H1 (cell line): Measurements from ENCODE around the gene SLC13A5. TPM values are rescaled to one million over a fixed set of nuclear protein-coding genes. Genes with fewer than 3 reads are reported as not detected.

Experiments
- CTCF ChIA-PET: fragments of 300-600 bp; sonication (Branson Sonifier 250); formaldehyde crosslinking; loops from one replicate; lab custom pipeline; 2021; ENCODE audit not compliant: partially characterized antibody; lab: Charles Lee
- POLR2A ChIA-PET: fragments of 300-600 bp; sonication (Branson Sonifier 250); formaldehyde crosslinking; loops from one replicate; lab custom pipeline; 2021; ENCODE audit warnings: inconsistent platforms; ENCODE audit not compliant: partially characterized antibody; lab: Charles Lee
- DNase-seq, 2 experiments: peaks; one replicate each; pipeline versions ENCODE4 v3.0.0 to v3.0.0-alpha.2; 2010 to 2022; ENCODE audit warnings: low spot score in 2 of 2, low read depth in 1 of 2, mixed read lengths in 1 of 2
- FAIRE-seq: peaks from 2 replicates; lab custom pipeline; 2011; peaks lifted over from hg19 to GRCh38; lab: Jason Lieb, UNC
- H2AFZ ChIP-seq: 2 replicates; pipeline ENCODE4 v1.8.1; 2012; ENCODE audit warnings: low read length, inconsistent platforms
- H2AK5ac ChIP-seq: 2 replicates; pipeline ENCODE4 v1.6.1; 2013; ENCODE audit warnings: low read depth, low read length
- H2BK120ac ChIP-seq: replicated peaks from 2 replicates; pipeline ENCODE3; 2013; ENCODE audit warnings: low read depth, low read length, inconsistent platforms
- H2BK12ac ChIP-seq: 2 replicates; pipeline ENCODE4 v1.6.1; 2013; ENCODE audit warnings: low read depth, low read length
- H2BK15ac ChIP-seq: 2 replicates; pipeline ENCODE4 v1.6.1; 2013; ENCODE audit warnings: low read length
- H2BK20ac ChIP-seq: 2 replicates; pipeline ENCODE4 v1.6.1; 2013; ENCODE audit warnings: low read length
- H2BK5ac ChIP-seq: 2 replicates; pipeline ENCODE4 v1.6.1; 2013; ENCODE audit warnings: low read depth, low read length
- H3K14ac ChIP-seq: 2 replicates; pipeline ENCODE4 v1.6.1; 2013; ENCODE audit warnings: inconsistent platforms; ENCODE audit not compliant: insufficient read length
- H3K18ac ChIP-seq: 2 replicates; pipeline ENCODE4 v1.6.1; 2013; ENCODE audit warnings: low read length; ENCODE audit errors: extremely low read depth
- H3K23ac ChIP-seq: 2 replicates; pipeline ENCODE4 v1.6.1; 2013; ENCODE audit warnings: inconsistent platforms; ENCODE audit not compliant: insufficient read length
- H3K23me2 ChIP-seq: 2 replicates; pipeline ENCODE4 v1.6.1; 2013; ENCODE audit warnings: low read depth, low read length
- H3K27ac ChIP-seq: 2 replicates; pipeline ENCODE4 v1.6.1; 2011; ENCODE audit warnings: low read depth, low read length, inconsistent platforms
- H3K27me3 ChIP-seq, 4 experiments: replicated peaks in 1 of 4; 1 replicate in 1 of 4; 2 replicates in 3 of 4; pipeline versions ENCODE4 v1.6.1 to v1.8.1; 2011 to 2013; ENCODE audit warnings: low read length in 3 of 4, mild to moderate bottlenecking in 3 of 4, inconsistent platforms in 2 of 4, mixed read lengths in 2 of 4, moderate library complexity in 1 of 4; ENCODE audit not compliant: control insufficient read depth in 3 of 4, insufficient read depth in 3 of 4; ENCODE audit errors: extremely low read depth in 1 of 4
- H3K36me3 ChIP-seq, 4 experiments: 2 replicates each; pipeline versions ENCODE4 v1.6.1 to v1.8.1; 2011 to 2013; ENCODE audit warnings: mild to moderate bottlenecking in 4 of 4, low read length in 3 of 4, moderate library complexity in 2 of 4, control low read depth in 1 of 4, inconsistent platforms in 1 of 4; ENCODE audit not compliant: insufficient read depth in 4 of 4, control insufficient read depth in 2 of 4
- H3K4ac ChIP-seq: replicated peaks from 2 replicates; pipeline ENCODE3; 2013; ENCODE audit warnings: low read length, low read depth, mixed read lengths, inconsistent platforms; ENCODE audit not compliant: insufficient read length
- H3K4me1 ChIP-seq, 4 experiments: replicated peaks in 1 of 4; 1 replicate in 1 of 4; 2 replicates in 3 of 4; pipeline versions ENCODE4 v1.6.1 to v1.8.1; 2011 to 2013; ENCODE audit warnings: low read length in 3 of 4, inconsistent platforms in 2 of 4, mixed read lengths in 1 of 4; ENCODE audit not compliant: insufficient read depth in 4 of 4, control insufficient read depth in 3 of 4
- H3K4me2 ChIP-seq, 2 experiments: 2 replicates each; pipeline versions ENCODE4 v1.6.1 to v1.8.1; 2011 to 2013; ENCODE audit warnings: low read depth in 2 of 2, low read length in 2 of 2, control low read depth in 1 of 2, inconsistent platforms in 1 of 2, mild to moderate bottlenecking in 1 of 2; ENCODE audit not compliant: insufficient read depth in 1 of 2
- H3K4me3 ChIP-seq, 4 experiments: fragments of 200-600, 300-600 bp in 1 of 4; sonication (generic), shearing (Covaris generic), sonication (Bioruptor Twin) in 1 of 4; 2 replicates each; pipeline versions ENCODE4 v1.5.1 to v1.8.1; 2011 to 2016; ENCODE audit warnings: low read length in 4 of 4, low read depth in 3 of 4, control low read depth in 2 of 4, inconsistent platforms in 2 of 4, mild to moderate bottlenecking in 2 of 4, mixed read lengths in 1 of 4, moderate library complexity in 1 of 4; ENCODE audit not compliant: insufficient read depth in 2 of 4; ENCODE audit errors: extremely low read depth in 1 of 4
- H3K56ac ChIP-seq: replicated peaks from 2 replicates; pipeline ENCODE3; 2013; ENCODE audit warnings: low read depth, mild to moderate bottlenecking, mixed read lengths, low read length, inconsistent platforms; ENCODE audit not compliant: insufficient read length
- H3K79me1 ChIP-seq: 2 replicates; pipeline ENCODE4 v1.6.1; 2013; ENCODE audit warnings: low read depth, low read length, control low read depth
- H3K79me2 ChIP-seq, 2 experiments: 2 replicates each; pipeline versions ENCODE4 v1.6.1 to v1.8.1; 2012 to 2013; ENCODE audit warnings: low read length in 2 of 2, mild to moderate bottlenecking in 2 of 2, inconsistent platforms in 1 of 2; ENCODE audit not compliant: insufficient read depth in 2 of 2, control insufficient read depth in 1 of 2
- H3K9ac ChIP-seq, 4 experiments: replicated peaks in 1 of 4; 1 replicate in 1 of 4; 2 replicates in 3 of 4; pipeline versions ENCODE4 v1.6.1 to v1.8.1; 2011 to 2013; ENCODE audit warnings: low read depth in 3 of 4, low read length in 3 of 4, control low read depth in 2 of 4, mild to moderate bottlenecking in 2 of 4, moderate library complexity in 2 of 4, inconsistent platforms in 1 of 4; ENCODE audit errors: extremely low read depth in 1 of 4
- H3K9me3 ChIP-seq, 2 experiments: 2 replicates each; pipeline versions ENCODE4 v1.6.1 to v1.8.1; 2012 to 2013; ENCODE audit warnings: mild to moderate bottlenecking in 2 of 2, moderate library complexity in 2 of 2, control low read depth in 1 of 2, inconsistent platforms in 1 of 2, low read depth in 1 of 2, low read length in 1 of 2, mixed read lengths in 1 of 2; ENCODE audit not compliant: insufficient read depth in 2 of 2
- H4K20me1 ChIP-seq, 2 experiments: replicated peaks in 1 of 2; 2 replicates each; pipeline versions ENCODE3 to v1.8.1; 2011 to 2013; ENCODE audit warnings: inconsistent platforms in 2 of 2, low read length in 2 of 2, mild to moderate bottlenecking in 1 of 2; ENCODE audit not compliant: insufficient read depth in 2 of 2, control insufficient read depth in 1 of 2
- H4K5ac ChIP-seq: 2 replicates; pipeline ENCODE4 v1.6.1; 2013; ENCODE audit warnings: low read length, low read depth, mixed read lengths, inconsistent platforms; ENCODE audit not compliant: insufficient read length
- H4K8ac ChIP-seq: 2 replicates; pipeline ENCODE4 v1.8.0; 2013; ENCODE audit warnings: mild to moderate bottlenecking, moderate library complexity, low read length, inconsistent platforms; ENCODE audit not compliant: insufficient read depth; ENCODE audit errors: extremely low read depth
- H4K91ac ChIP-seq: replicated peaks from 2 replicates; pipeline ENCODE3; 2013; ENCODE audit warnings: low read length, mixed read lengths, inconsistent platforms; ENCODE audit not compliant: insufficient read length
- BCL11A ChIP-seq, 2 experiments: IDR thresholded peaks; one replicate each; pipeline ENCODE4 v1.6.1; 2011; ENCODE audit warnings: low read depth in 2 of 2, low read length in 2 of 2, mild to moderate bottlenecking in 2 of 2
- CBX5 ChIP-seq: fragments of 300-800, 300-1000 bp; sonication (generic); IDR thresholded peaks from 2 replicates; pipeline ENCODE4 v1.7.1; 2016; ENCODE audit warnings: antibody characterized with exemption, low read length, low read depth
- CHD1 ChIP-seq: IDR thresholded peaks from 2 replicates; pipeline ENCODE4 v1.6.1; 2012; ENCODE audit warnings: low read depth, low read length, improper control_type of control experiment
- CTBP2 ChIP-seq: IDR thresholded peaks from 2 replicates; pipeline ENCODE4 v1.7.0; 2011; ENCODE audit warnings: borderline replicate concordance, mild to moderate bottlenecking, moderate library complexity, mixed read lengths, low read length; ENCODE audit not compliant: insufficient read depth, insufficient read length
- EGR1 ChIP-seq: IDR thresholded peaks from 2 replicates; pipeline ENCODE4 v1.6.1; 2011; ENCODE audit warnings: low read depth, low read length, borderline replicate concordance
- GABPA ChIP-seq: IDR thresholded peaks from 2 replicates; pipeline ENCODE4 v1.6.1; 2011; ENCODE audit warnings: mild to moderate bottlenecking, low read length, moderate library complexity, borderline replicate concordance; ENCODE audit not compliant: insufficient read depth
- KDM5A ChIP-seq: fragments of 200-600 bp; IDR thresholded peaks from 2 replicates; pipeline ENCODE4 v1.7.1; 2012; ENCODE audit warnings: mild to moderate bottlenecking, low read length, inconsistent platforms, mixed read lengths
- NRF1 ChIP-seq: IDR thresholded peaks from 2 replicates; pipeline ENCODE4 v1.6.1; 2011; ENCODE audit warnings: mild to moderate bottlenecking, low read depth, low read length, improper control_type of control experiment
- POU5F1 ChIP-seq: IDR thresholded peaks from 2 replicates; pipeline ENCODE4 v1.6.1; 2011; ENCODE audit warnings: low read depth, mild to moderate bottlenecking, low read length, moderate library complexity
- SUZ12 ChIP-seq: fragments of 200-600 bp; sonication (generic); IDR thresholded peaks from 2 replicates; pipeline ENCODE4 v1.6.1; 2012; ENCODE audit warnings: mild to moderate bottlenecking, inconsistent platforms, low read length, moderate library complexity, mixed read lengths
- TBP ChIP-seq: IDR thresholded peaks from 2 replicates; pipeline ENCODE4 v1.6.1; 2011; ENCODE audit warnings: low read depth, low read length, improper control_type of control experiment
- USF2 ChIP-seq: IDR thresholded peaks from 2 replicates; pipeline ENCODE4 v1.6.1; 2011; ENCODE audit warnings: low read length, improper control_type of control experiment
- YY1 ChIP-seq: IDR thresholded peaks from 2 replicates; pipeline ENCODE4 v1.6.1; 2011; ENCODE audit warnings: low read depth, mild to moderate bottlenecking, low read length
- ZNF274 ChIP-seq: IDR thresholded peaks from 2 replicates; pipeline ENCODE4 v1.7.0; 2012; ENCODE audit warnings: low read length, borderline replicate concordance; ENCODE audit errors: extremely low read depth
- WGBS, 2 experiments: shearing (Covaris generic) in 1 of 2; methylation state at CpG; one replicate each; pipeline versions ENCODE4 v1.1.6 to v1.1.7; 2013 to 2015; ENCODE audit warnings: low lambda C conversion rate in 2 of 2, mixed read lengths in 2 of 2, inconsistent platforms in 1 of 2, low coverage in 1 of 2, missing lambda C conversion rate in 1 of 2; ENCODE audit not compliant: insufficient replicate concordance in 2 of 2, insufficient coverage in 1 of 2, insufficient read length in 1 of 2; ENCODE audit errors: extremely low coverage in 1 of 2, missing lambda C conversion rate in 1 of 2; 5-methylcytosine and 5-hydroxymethylcytosine counted together
- polyA plus RNA-seq, 7 experiments: library from polyadenylated mRNA; depleted of rRNA in 3 of 7; stranded (reverse) in 5 of 7; unstranded in 2 of 7; fragments of >200 nt in 5 of 7; fragments of 200-250 nt in 2 of 7; gene quantifications; 1 replicate in 5 of 7; 2 replicates in 1 of 7; 4 replicates in 1 of 7; pipeline versions ENCODE4 v1.2.1 to v1.2.3, GENCODE V29; 2011 to 2013; ENCODE audit warnings: missing spikeins in 2 of 7, mixed read lengths in 2 of 7
- total RNA-seq: library from RNA; stranded (reverse); fragmentation: NEBNext Ultra II Directional; extraction: Animal tissue kit (Norgen Biotek cat#: 25700); gene quantifications from 2 replicates; pipeline ENCODE4 v1.2.1, GENCODE V29; 2021

The SLC13A5 gene
- total and polyA plus RNA-seq, 2 of the 8 experiments (the other 6 are each of a cell fraction or from before 2014, with no cell fraction given): 2.1 to 2.6 TPM

GRCh38 chr17:6679241-6679640, 33.9 kb downstream of the SLC13A5 start:
- H3K36me3 ChIP-seq: no peaks in the 10 kb centered on the region
- no peak for DNase-seq
- H3K27me3 ChIP-seq: no peaks in the 10 kb centered on the region
- no peak overlapping the region for H3K23ac ChIP-seq
- no peaks in the 10 kb centered on the region; a peak in 2 of 7 replicates for H3K4me1 ChIP-seq
- no peak overlapping the region for H3K56ac ChIP-seq
- CTCF ChIA-PET: interaction anchor here (1.1 to 3.2 kb wide), 2 partner anchors 22 to 27 kb away, joined by 3 to 17 read pairs; no protein-coding TSS in a partner anchor
- no peak overlapping the region for H2BK12ac ChIP-seq
- H3K4ac ChIP-seq: no peak overlapping the region
- H3K18ac ChIP-seq: no peak overlapping the region
- POLR2A ChIA-PET: no interaction called here
- H3K23me2 ChIP-seq: no peaks in the 10 kb centered on the region
- no peak overlapping the region for H2BK15ac ChIP-seq
- no peaks in the 10 kb centered on the region for H3K9me3 ChIP-seq
- H3K4me3 ChIP-seq: no peak overlapping the region
- no peak overlapping the region for H4K8ac ChIP-seq
- H2AFZ ChIP-seq: no peak overlapping the region
- no peak overlapping the region for H3K14ac ChIP-seq
- H3K9ac ChIP-seq: no peak overlapping the region
- no peak overlapping the region for H2BK20ac ChIP-seq
- no peak overlapping the region for H4K91ac ChIP-seq
- H2BK5ac ChIP-seq: no peak overlapping the region
- no peak overlapping the region for H3K4me2 ChIP-seq
- H2BK120ac ChIP-seq: no peak overlapping the region
- no peak overlapping the region for H3K27ac ChIP-seq
- H4K5ac ChIP-seq: no peak overlapping the region
- H3K79me2 ChIP-seq: no peaks in the 10 kb centered on the region
- no peaks in the 10 kb centered on the region for H3K79me1 ChIP-seq
- H4K20me1 ChIP-seq: no peaks in the 10 kb centered on the region
- WGBS, 2 experiments: 89% methylated on average over 6 of the region's 6 CpGs; no CpG with 5 or more reads in 1 of the 2 experiments
- FAIRE-seq: no peak
- H2AK5ac ChIP-seq: no peak overlapping the region
- TF ChIP-seq CTBP2 (no peak), EGR1 (no peak), CBX5 (no peak), POU5F1 (no peak), GABPA (no peak), BCL11A (IDR thresholded peaks at IDR 0.05; ENCODE audit: low read depth in 2 of 2, low read length in 2 of 2) (no peak), TBP (no peak), SUZ12 (no peak), USF2 (no peak), ZNF274 (no peak), CHD1 (no peak), YY1 (no peak), KDM5A (no peak), NRF1 (no peak)
